A549 (cell line): ENCODE measurements around the gene MEG3. TPM values are rescaled to one million over a fixed set of nuclear protein-coding genes. Genes with fewer than 3 reads are reported as not detected.

Experiments used
- ATAC-seq, 2 experiments: fragments of 200-7000 bp in 1 of 2; fragments of >200 bp in 1 of 2; cut with Nextera tagmentation in 1 of 2; cut with Tn5 transposase in 1 of 2; 3 replicates each; pipeline versions ENCODE4 v1.8.0 to v1.9.1; 2018 to 2020; ENCODE audit warnings: mild to moderate bottlenecking in 1 of 2, moderate library complexity in 1 of 2
- CTCF ChIA-PET: fragments of 300-600 bp; sonication (Branson Sonifier 250); formaldehyde crosslinking; extraction: SDS; loops from one replicate; lab custom pipeline; 2021; ENCODE audit warnings: antibody characterized with exemption, inconsistent platforms; lab: Yijun Ruan, JAX
- POLR2A ChIA-PET: fragments of 350-600 bp; formaldehyde crosslinking; extraction: SDS; loops from one replicate; lab custom pipeline; 2021; ENCODE audit warnings: antibody characterized with exemption, inconsistent platforms; lab: Yijun Ruan, JAX
- DNase-seq, 2 experiments: peaks; one replicate each; pipeline versions ENCODE4 v3.0.0 to v3.0.0-alpha.2; 2011 to 2016; ENCODE audit warnings: low read depth in 1 of 2, low spot score in 1 of 2
- FAIRE-seq: peaks from 2 replicates; lab custom pipeline; 2011; peaks lifted over from hg19 to GRCh38; lab: Jason Lieb, UNC
- H3K27ac ChIP-seq, 2 experiments: fragments of >200 bp; sonication (Bioruptor Twin); formaldehyde crosslinking; 3 replicates each; pipeline ENCODE4 v1.5.1; 2016 to 2017
- H3K4me1 ChIP-seq: fragments of >200 bp; sonication (Bioruptor Twin); formaldehyde crosslinking; 3 replicates; pipeline ENCODE4 v1.6.1; 2016
- H3K4me2 ChIP-seq: fragments of >200 bp; sonication (Bioruptor Twin); formaldehyde crosslinking; 3 replicates; pipeline ENCODE4 v1.6.1; 2016
- H3K4me3 ChIP-seq: fragments of >200 bp; sonication (Bioruptor Twin); formaldehyde crosslinking; 3 replicates; pipeline ENCODE4 v1.5.1; 2016
- H3K9me3 ChIP-seq: fragments of >200 bp; sonication (Bioruptor Twin); formaldehyde crosslinking; 3 replicates; pipeline ENCODE4 v1.6.1; 2016
- CEBPB ChIP-seq, 2 experiments: fragments of >200 bp in 1 of 2; sonication (Bioruptor Twin) in 1 of 2; formaldehyde crosslinking in 1 of 2; IDR thresholded peaks; 2 replicates each; pipeline ENCODE4 v1.6.1; 2012 to 2016
- CHD4 ChIP-seq: fragments of 200-600 bp; sonication (generic); IDR thresholded peaks from 2 replicates; pipeline ENCODE4 v1.6.1; 2016; ENCODE audit warnings: antibody characterized with exemption, mild to moderate bottlenecking, borderline replicate concordance
- EHMT2 ChIP-seq: fragments of 200-600 bp; sonication (generic); IDR thresholded peaks from 2 replicates; pipeline ENCODE4 v1.6.1; 2016; ENCODE audit warnings: antibody characterized with exemption, low read depth, mild to moderate bottlenecking, moderate library complexity
- EP300 ChIP-seq, 2 experiments: fragments of >200 bp; sonication (Bioruptor Twin); formaldehyde crosslinking; IDR thresholded peaks; 2 replicates in 1 of 2; 3 replicates in 1 of 2; pipeline ENCODE4 v1.6.1; 2016 to 2017
- FOXS1 ChIP-seq: fragments of 250-450 bp; sonication (Bioruptor Pico); IDR thresholded peaks from 2 replicates; pipeline ENCODE4 v1.5.0; 2020; ENCODE audit warnings: mild to moderate bottlenecking, moderate library complexity
- HEYL ChIP-seq: fragments of 250-450 bp; sonication (Bioruptor Pico); IDR thresholded peaks from 2 replicates; pipeline ENCODE4 v1.8.0; 2021; ENCODE audit warnings: mild to moderate bottlenecking, moderate library complexity
- HOXA7 ChIP-seq: fragments of 250-450 bp; sonication (Bioruptor Pico); IDR thresholded peaks from 2 replicates; pipeline ENCODE4 v1.5.0; 2020; ENCODE audit warnings: mild to moderate bottlenecking, moderate library complexity
- HOXB13 ChIP-seq: fragments of 250-450 bp; sonication (Bioruptor Pico); IDR thresholded peaks from 2 replicates; pipeline ENCODE4 v1.5.0; 2020; ENCODE audit warnings: low read depth, mild to moderate bottlenecking, moderate library complexity
- HOXB5 ChIP-seq: fragments of 250-450 bp; sonication (Bioruptor Pico); IDR thresholded peaks from 2 replicates; pipeline ENCODE4 v1.5.0; 2020; ENCODE audit warnings: mild to moderate bottlenecking, moderate library complexity
- JUN ChIP-seq, 2 experiments: fragments of >200 bp; sonication (Bioruptor Twin); formaldehyde crosslinking; IDR thresholded peaks; 2 replicates in 1 of 2; 3 replicates in 1 of 2; pipeline ENCODE4 v1.6.1; 2016 to 2017
- JUNB ChIP-seq: fragments of >200 bp; sonication (Bioruptor Twin); formaldehyde crosslinking; IDR thresholded peaks from 2 replicates; pipeline ENCODE4 v1.6.1; 2016
- KDM5A ChIP-seq: fragments of 200-600 bp; sonication (generic); IDR thresholded peaks from 2 replicates; pipeline ENCODE4 v1.6.1; 2016; ENCODE audit warnings: antibody characterized with exemption, mild to moderate bottlenecking
- MAFK ChIP-seq: fragments of 450-650 bp; IDR thresholded peaks from 2 replicates; pipeline ENCODE4 v1.6.1; 2014; ENCODE audit not compliant: partially characterized antibody
- MYC ChIP-seq: IDR thresholded peaks from 2 replicates; pipeline ENCODE4 v1.6.1; 2012; ENCODE audit warnings: mild to moderate bottlenecking, inconsistent platforms, low read length, improper control_type of control experiment, borderline replicate concordance
- PHF8 ChIP-seq: fragments of 200-600 bp; sonication (generic); IDR thresholded peaks from 2 replicates; pipeline ENCODE4 v1.6.1; 2016; ENCODE audit warnings: low read depth, mild to moderate bottlenecking, antibody characterized with exemption, moderate library complexity, borderline replicate concordance
- POLR2AphosphoS2 ChIP-seq: conservative IDR thresholded peaks from 2 replicates; pipeline ENCODE4 v1.6.1; 2012; ENCODE audit warnings: low read length, improper control_type of control experiment, inconsistent platforms
- RAD21 ChIP-seq, 2 experiments: fragments of >200 bp in 1 of 2; sonication (Bioruptor Twin) in 1 of 2; formaldehyde crosslinking in 1 of 2; IDR thresholded peaks in 1 of 2; conservative IDR thresholded peaks in 1 of 2; 2 replicates in 1 of 2; 3 replicates in 1 of 2; pipeline ENCODE4 v1.6.1; 2012 to 2018; ENCODE audit warnings: inconsistent platforms in 1 of 2
- RARB ChIP-seq: fragments of 250-450 bp; sonication (Bioruptor Pico); IDR thresholded peaks from 2 replicates; pipeline ENCODE4 v1.8.0; 2021; ENCODE audit warnings: mild to moderate bottlenecking, moderate library complexity
- RCOR1 ChIP-seq: fragments of 150-350 bp; IDR thresholded peaks from 2 replicates; pipeline ENCODE4 v1.6.1; 2014; ENCODE audit warnings: antibody characterized with exemption, low read length, low read depth
- RNF2 ChIP-seq: fragments of 200-600 bp; sonication (generic); IDR thresholded peaks from 2 replicates; pipeline ENCODE4 v1.6.1; 2016; ENCODE audit warnings: low read depth, mild to moderate bottlenecking, antibody characterized with exemption, moderate library complexity, borderline replicate concordance
- SREBF2 ChIP-seq: fragments of 450-650 bp; IDR thresholded peaks from 2 replicates; pipeline ENCODE4 v1.6.1; 2014; ENCODE audit warnings: mild to moderate bottlenecking, moderate library complexity
- ZNF302 ChIP-seq: fragments of 250-450 bp; sonication (Bioruptor Pico); IDR thresholded peaks from 2 replicates; pipeline ENCODE4 v1.9.0; 2021; ENCODE audit warnings: inconsistent platforms, mild to moderate bottlenecking, moderate library complexity
- ZSCAN20 ChIP-seq: fragments of 250-450 bp; sonication (Bioruptor Pico); IDR thresholded peaks from 2 replicates; pipeline ENCODE4 v1.8.0; 2022; ENCODE audit warnings: mild to moderate bottlenecking, moderate library complexity
- WGBS: methylation state at CpG from one replicate; pipeline ENCODE4 v1.1.6; 2017; ENCODE audit errors: missing lambda C conversion rate; 5-methylcytosine and 5-hydroxymethylcytosine counted together
- polyA plus RNA-seq, 4 experiments: library from polyadenylated mRNA; depleted of rRNA in 3 of 4; stranded (reverse); fragments of >200 nt; fragmentation: RNase III in 1 of 4; extraction: RNeasy Plus Mini Kit Qiagen cat#74134 plus additional on column Dnase treatment in 1 of 4; gene quantifications; 2 replicates in 3 of 4; 3 replicates in 1 of 4; pipeline ENCODE4 v1.2.3, GENCODE V29; 2011 to 2017
- TF ChIP-seq, protein P1 (sequence below): fragments of 250-450 bp; sonication (Bioruptor Pico); IDR thresholded peaks from 2 replicates; pipeline ENCODE4 v1.5.0; 2021; ENCODE audit warnings: mild to moderate bottlenecking, moderate library complexity, borderline replicate concordance
- TF ChIP-seq, protein P2 (sequence below): IDR thresholded peaks from 2 replicates; pipeline ENCODE4 v1.6.1; 2012
- TF ChIP-seq, protein P3 (sequence below): fragments of 250-450 bp; sonication (Bioruptor Pico); IDR thresholded peaks from 2 replicates; pipeline ENCODE4 v1.5.0; 2020; ENCODE audit warnings: low read depth, mild to moderate bottlenecking, moderate library complexity

Gene MEG3
- polyA plus RNA-seq, 2 of the 4 experiments (the other 2 are of a cell fraction), result 27.0 to 56.7 TPM

DNA sequence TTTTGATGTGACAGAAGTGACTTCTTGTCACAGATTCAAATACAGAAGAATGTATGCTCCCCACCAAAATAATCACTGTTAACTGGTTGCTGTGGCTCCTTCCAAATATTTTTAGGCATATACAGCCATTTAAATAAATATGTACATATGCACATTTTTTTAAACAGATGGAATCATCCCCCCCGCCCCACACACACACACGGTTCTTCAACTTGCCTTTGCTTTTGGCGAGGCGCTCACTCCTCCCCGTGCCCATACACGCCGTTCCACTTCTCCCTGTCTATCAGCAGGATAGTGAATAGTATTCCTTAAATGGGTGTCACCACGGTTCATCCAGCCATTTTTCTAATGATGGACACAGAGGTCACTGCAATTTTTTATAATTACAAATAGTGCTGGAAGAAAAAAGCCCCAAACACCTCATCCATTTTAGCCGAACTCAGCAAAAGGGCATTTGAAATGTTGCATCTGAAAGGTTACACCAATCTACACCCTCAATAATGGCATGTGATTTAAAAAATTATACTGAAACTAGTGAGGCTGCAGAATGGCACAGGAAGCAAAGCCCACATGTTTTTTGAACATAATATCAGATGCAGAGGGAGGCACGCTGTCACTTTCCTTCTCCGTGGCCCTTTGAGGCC, 39.2 kb upstream of the MEG3 start:
- Histone ChIP-seq H3K9me3 (no peaks in the 10 kb centered on the region), H3K4me2 (no peak overlapping the region), H3K4me1 (no peaks in the 10 kb centered on the region), H3K27ac (no peak overlapping the region), H3K4me3 (no peak overlapping the region)
- WGBS, result 77% methylated on average over 11 of the region's 11 CpGs
- FAIRE-seq (no peak), DNase-seq (no peak), ATAC-seq (no peak)
- ChIA-PET POLR2A (no interaction called here), CTCF (no interaction called here)
- TF ChIP-seq HEYL (no peak), MAFK (peak; percentile 16)

DNA sequence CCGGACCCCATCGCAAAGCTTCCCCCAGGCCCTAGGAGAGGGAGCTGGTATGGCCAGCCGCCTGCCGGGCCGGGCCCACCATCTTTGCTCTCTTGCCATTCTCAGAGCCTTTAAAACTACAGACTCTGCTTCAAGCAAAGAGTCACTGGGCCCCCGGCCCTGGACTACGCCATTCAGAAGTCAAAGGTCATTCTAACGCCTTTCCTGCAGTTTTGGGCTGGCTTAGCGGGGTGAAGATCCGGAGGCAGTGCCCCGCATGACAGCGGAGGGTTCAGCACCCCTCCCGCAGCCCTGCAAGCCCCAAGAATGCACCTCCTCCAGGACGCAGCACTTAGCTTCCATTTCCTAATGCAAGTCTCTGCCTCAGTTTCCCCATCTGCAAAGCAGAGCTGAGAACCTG, 38.3 kb upstream of the MEG3 start:
- POLR2A ChIA-PET, result no interaction called here
- no peaks in the 10 kb centered on the region for H3K4me1 ChIP-seq
- no peak overlapping the region for H3K27ac ChIP-seq
- ATAC-seq (no peak), FAIRE-seq (no peak)
- no peaks in the 10 kb centered on the region for H3K9me3 ChIP-seq
- TF ChIP-seq POLR2AphosphoS2 (no peak), PHF8 (no peak), EHMT2 (no peak), KDM5A (no peak), FOXS1 (no peak), HOXB13 (CRISPR knock-in tag) (no peak), RAD21 (conservative IDR thresholded peaks at IDR 0.05 in 1 of 2, IDR thresholded peaks at IDR 0.05 in 1 of 2) (no peak), ZSCAN20 (CRISPR knock-in tag) (no peak), CHD4 (no peak), HOXA7 (no peak), RNF2 (no peak), HOXB5 (CRISPR knock-in tag) (no peak), RARB (CRISPR knock-in tag) (no peak), EP300 (IDR thresholded peaks at IDR 0.05) (no peak), RCOR1 (no peak)
- TF ChIP-seq, protein P1, sequence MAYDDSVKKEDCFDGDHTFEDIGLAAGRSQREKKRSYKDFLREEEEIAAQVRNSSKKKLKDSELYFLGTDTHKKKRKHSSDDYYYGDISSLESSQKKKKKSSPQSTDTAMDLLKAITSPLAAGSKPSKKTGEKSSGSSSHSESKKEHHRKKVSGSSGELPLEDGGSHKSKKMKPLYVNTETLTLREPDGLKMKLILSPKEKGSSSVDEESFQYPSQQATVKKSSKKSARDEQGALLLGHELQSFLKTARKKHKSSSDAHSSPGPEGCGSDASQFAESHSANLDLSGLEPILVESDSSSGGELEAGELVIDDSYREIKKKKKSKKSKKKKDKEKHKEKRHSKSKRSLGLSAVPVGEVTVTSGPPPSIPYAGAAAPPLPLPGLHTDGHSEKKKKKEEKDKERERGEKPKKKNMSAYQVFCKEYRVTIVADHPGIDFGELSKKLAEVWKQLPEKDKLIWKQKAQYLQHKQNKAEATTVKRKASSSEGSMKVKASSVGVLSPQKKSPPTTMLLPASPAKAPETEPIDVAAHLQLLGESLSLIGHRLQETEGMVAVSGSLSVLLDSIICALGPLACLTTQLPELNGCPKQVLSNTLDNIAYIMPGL (CRISPR knock-in tag), result no peak
- TF ChIP-seq, protein P2, sequence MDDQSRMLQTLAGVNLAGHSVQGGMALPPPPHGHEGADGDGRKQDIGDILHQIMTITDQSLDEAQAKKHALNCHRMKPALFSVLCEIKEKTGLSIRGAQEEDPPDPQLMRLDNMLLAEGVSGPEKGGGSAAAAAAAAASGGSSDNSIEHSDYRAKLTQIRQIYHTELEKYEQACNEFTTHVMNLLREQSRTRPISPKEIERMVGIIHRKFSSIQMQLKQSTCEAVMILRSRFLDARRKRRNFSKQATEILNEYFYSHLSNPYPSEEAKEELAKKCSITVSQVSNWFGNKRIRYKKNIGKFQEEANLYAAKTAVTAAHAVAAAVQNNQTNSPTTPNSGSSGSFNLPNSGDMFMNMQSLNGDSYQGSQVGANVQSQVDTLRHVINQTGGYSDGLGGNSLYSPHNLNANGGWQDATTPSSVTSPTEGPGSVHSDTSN, result no peak
- TF ChIP-seq, all 56 proteins: peak for 0
- CTCF ChIA-PET, result interaction anchor here (1.3 kb wide), 2 partner anchors 26 to 125 kb away, joined by 3 to 4 read pairs; no protein-coding TSS in a partner anchor
- no peak overlapping the region for H3K4me2 ChIP-seq
- H3K4me3 ChIP-seq, result no peak overlapping the region
- DNase-seq, result no peak
- WGBS, result 88% methylated on average over 14 of the region's 14 CpGs

DNA sequence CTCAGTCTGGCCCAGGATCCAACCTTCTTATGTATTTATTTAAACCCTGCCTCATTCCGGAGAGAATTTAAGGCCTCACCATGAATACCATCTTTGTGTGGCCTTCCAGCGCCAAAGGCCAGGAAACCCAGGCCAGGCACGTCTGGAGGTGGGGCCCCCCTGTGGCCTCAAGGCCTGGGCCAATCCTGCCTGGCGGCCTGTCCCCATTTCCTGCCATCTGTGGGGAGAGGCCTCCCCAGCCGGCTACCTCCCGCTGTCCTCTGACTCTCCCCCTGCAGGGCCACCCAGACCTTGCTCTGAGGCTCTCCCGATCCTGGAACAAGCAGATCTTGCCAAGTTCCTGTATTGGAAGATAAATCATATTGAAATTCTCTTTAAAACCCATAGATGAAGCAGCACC, 37.4 kb upstream of the MEG3 start:
- H3K4me2 ChIP-seq, result no peak overlapping the region
- H3K27ac ChIP-seq, result no peak overlapping the region
- no peaks in the 10 kb centered on the region for H3K9me3 ChIP-seq
- DNase-seq (no peak), ATAC-seq (no peak), FAIRE-seq (no peak)
- ChIA-PET POLR2A (no interaction called here), CTCF (interaction anchor here (1.3 kb wide), 2 partner anchors 25 to 125 kb away, joined by 3 to 4 read pairs; no protein-coding TSS in a partner anchor)
- no peaks in the 10 kb centered on the region for H3K4me1 ChIP-seq
- TF ChIP-seq JUN (IDR thresholded peaks at IDR 0.05) (no peak), SREBF2 (no peak), MYC (no peak), JUNB (no peak), RARB (CRISPR knock-in tag) (no peak), ZNF302 (CRISPR knock-in tag) (no peak), CEBPB (IDR thresholded peaks at IDR 0.05) (no peak)
- TF ChIP-seq, protein P3, sequence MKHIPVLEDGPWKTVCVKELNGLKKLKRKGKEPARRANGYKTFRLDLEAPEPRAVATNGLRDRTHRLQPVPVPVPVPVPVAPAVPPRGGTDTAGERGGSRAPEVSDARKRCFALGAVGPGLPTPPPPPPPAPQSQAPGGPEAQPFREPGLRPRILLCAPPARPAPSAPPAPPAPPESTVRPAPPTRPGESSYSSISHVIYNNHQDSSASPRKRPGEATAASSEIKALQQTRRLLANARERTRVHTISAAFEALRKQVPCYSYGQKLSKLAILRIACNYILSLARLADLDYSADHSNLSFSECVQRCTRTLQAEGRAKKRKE (CRISPR knock-in tag), result no peak
- TF ChIP-seq, protein P2, result no peak
- no peak overlapping the region for H3K4me3 ChIP-seq
- 83% methylated on average over 7 of the region's 7 CpGs for whole genome bisulfite sequencing
